Fibroblast of pulmonary artery (primary cell): Measurements from ENCODE around the gene IL17RC.

Experiments
- DNase-seq: peaks from one replicate; pipeline ENCODE4 v3.0.0-alpha.2; 2010; ENCODE audit warnings: low read depth
- H3K4me3 ChIP-seq: replicated peaks from 2 replicates; pipeline ENCODE4 v1.5.1; 2011; ENCODE audit warnings: low read depth, mild to moderate bottlenecking, control low read depth, low read length, moderate library complexity
- CTCF ChIP-seq: IDR thresholded peaks from 2 replicates; pipeline ENCODE4 v1.5.1; 2011; ENCODE audit warnings: mild to moderate bottlenecking, control low read depth, low read length, inconsistent platforms; ENCODE audit errors: missing control alignments

The IL17RC gene

GRCh38 chr3:9969632-9970019 is 52.7 kb downstream of the IL17RC start:
- no peak overlapping the region for H3K4me3 ChIP-seq
- no peak for TF ChIP-seq CTCF
- no peak for DNase-seq

GRCh38 chr3:9970020-9970652 is 53.2 kb downstream of the IL17RC start:
- no peak for TF ChIP-seq CTCF
- H3K4me3 ChIP-seq, result no peak overlapping the region
- peak; percentile 61 for DNase-seq

DNA sequence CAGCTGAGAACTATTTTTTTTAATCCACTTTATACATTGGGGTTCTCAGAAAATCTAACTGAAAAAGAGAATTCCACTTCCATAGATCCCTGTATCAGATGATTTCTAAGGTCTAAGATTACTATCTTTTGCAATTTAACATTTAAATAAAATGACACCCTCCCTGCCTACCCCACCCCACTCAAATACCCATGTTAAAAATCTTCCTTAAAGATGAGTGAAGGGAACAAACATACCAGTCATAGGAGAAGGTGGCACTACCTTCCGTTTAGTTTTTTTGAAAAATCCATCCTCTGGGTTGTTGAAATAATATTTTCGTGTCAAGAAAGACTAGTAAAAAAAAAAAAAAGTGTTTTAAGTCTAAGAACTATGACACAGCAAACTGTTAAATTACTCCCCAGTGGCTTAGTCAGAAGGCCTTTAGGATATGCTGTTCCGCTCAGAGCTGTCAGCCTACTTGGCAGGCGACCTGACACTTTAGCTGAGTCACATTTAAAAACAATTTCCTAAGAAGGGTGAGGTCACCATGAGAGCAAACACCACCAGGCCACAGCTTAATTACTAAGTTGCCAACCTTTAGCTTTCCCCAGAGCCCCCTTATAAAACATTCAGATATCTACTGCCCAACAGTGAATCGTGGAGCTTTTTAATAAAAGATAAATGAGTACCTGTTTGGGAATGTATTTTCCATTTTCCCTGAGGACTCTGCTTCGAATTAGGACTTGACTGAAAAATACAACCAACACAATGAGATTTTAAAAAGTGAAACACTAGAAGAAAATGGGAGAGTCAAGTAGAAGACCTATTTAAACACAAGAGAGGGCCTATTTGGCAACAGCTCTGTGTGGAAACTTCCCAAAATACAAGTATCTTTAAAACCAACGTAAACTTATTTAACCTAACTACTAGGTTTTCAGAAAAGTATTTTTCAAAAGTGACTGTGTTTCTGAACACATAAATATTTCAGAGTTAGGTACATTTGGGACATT is 60.1 kb downstream of the IL17RC start:
- no peak overlapping the region for H3K4me3 ChIP-seq
- DNase-seq, result peak; percentile 98
- no peak for TF ChIP-seq CTCF

DNA sequence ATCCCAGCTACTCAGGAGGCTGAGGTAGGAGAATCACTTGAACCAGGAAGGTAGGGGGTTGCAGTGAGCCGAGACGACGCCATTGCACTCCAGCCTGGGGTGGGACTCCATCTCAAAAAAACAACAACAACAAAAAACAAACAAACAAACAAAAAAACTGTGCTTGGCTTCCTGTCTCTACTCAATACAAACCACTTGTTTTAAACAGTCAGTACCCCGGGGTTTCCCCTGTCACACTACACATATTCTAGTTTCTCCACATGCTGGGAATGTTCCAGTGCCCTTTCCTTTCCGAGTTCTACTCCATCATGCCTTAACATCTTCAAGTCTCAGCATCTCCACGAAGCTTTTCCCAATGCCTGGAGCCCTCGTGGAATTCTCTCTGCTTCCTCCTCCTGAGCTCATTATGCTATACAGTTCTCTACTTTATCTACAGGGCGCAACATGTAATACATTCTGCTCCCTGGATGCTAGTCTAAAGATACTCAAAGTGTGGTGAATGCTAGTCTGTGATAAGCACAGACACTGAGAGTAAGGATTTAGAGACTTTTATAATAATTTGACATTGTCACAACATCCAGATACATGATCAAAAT is 61.9 kb downstream of the IL17RC start:
- no peak for TF ChIP-seq CTCF
- no peak overlapping the region for H3K4me3 ChIP-seq
- DNase-seq, result no peak

- no peak for TF ChIP-seq CTCF
- no peak overlapping the region for H3K4me3 ChIP-seq
- DNase-seq, result no peak
Observed at GRCh38 chr3:9980251-9980650, 63.4 kb downstream of the IL17RC start.
